Upper lobe of left lung (tissue), 6 donors: Measurements from ENCODE around the gene SLC25A6. TPM values are rescaled to one million over a fixed set of nuclear protein-coding genes. Genes with fewer than 3 reads are reported as not detected.

Source experiments
- ATAC-seq, 2 donors: fragments of 200-7000 bp; cut with Tn5 transposase; one replicate each; pipeline ENCODE4 v1.9.1; 2022; ENCODE audit warnings: mild to moderate bottlenecking in 2 of 2, moderate library complexity in 2 of 2; ENCODE audit not compliant: low FRiP score in 2 of 2
- DNase-seq, 2 donors: peaks; one replicate each; pipeline ENCODE4 v3.0.0-alpha.2; 2019 to 2020
- H3K27ac ChIP-seq, 4 donors: fragments of 200-600 bp; sonication (generic); one replicate each; pipeline ENCODE4 v1.5.1; 2016 to 2019
- H3K27me3 ChIP-seq, 4 donors: fragments of 200-600 bp; sonication (generic); one replicate each; pipeline ENCODE4 v1.5.1; 2017 to 2019
- H3K36me3 ChIP-seq, 4 donors: fragments of 200-600 bp; sonication (generic); one replicate each; pipeline ENCODE4 v1.5.1; 2016 to 2019
- H3K4me1 ChIP-seq, 4 donors: fragments of 200-600 bp; sonication (generic); one replicate each; pipeline ENCODE4 v1.5.1; 2018 to 2019
- H3K4me3 ChIP-seq, 4 donors: fragments of 200-600 bp; sonication (generic); one replicate each; pipeline ENCODE4 v1.5.1; 2017 to 2019; ENCODE audit warnings: mild to moderate bottlenecking in 2 of 4, moderate library complexity in 1 of 4
- H3K9me3 ChIP-seq, 4 donors: fragments of 200-600 bp; sonication (generic); one replicate each; pipeline ENCODE4 v1.5.1; 2018 to 2019
- EP300 ChIP-seq, 4 donors: sonication (generic); formaldehyde crosslinking; IDR thresholded peaks; one replicate each; pipeline ENCODE4 v1.5.1; 2017; ENCODE audit warnings: antibody characterized with exemption in 4 of 4, control low read depth in 2 of 4
- POLR2A ChIP-seq, 4 donors: fragments of 450-650 bp; IDR thresholded peaks; one replicate each; pipeline ENCODE4 v1.5.1; 2016 to 2017; ENCODE audit warnings: antibody characterized with exemption in 4 of 4, mild to moderate bottlenecking in 2 of 4
- POLR2AphosphoS5 ChIP-seq, 2 donors: sonication (generic); formaldehyde crosslinking; IDR thresholded peaks; one replicate each; pipeline ENCODE4 v1.5.1; 2017; ENCODE audit warnings: antibody characterized with exemption in 2 of 2
- WGBS, 2 donors: methylation state at CpG; one replicate each; pipeline ENCODE4 v1.1.5; 2017 to 2018; 5-methylcytosine and 5-hydroxymethylcytosine counted together
- total RNA-seq, 6 donors: library from RNA; depleted of rRNA in 4 of 6; stranded (reverse); fragments of >200 nt in 4 of 6; gene quantifications; one replicate each; pipeline versions ENCODE4 v1.1.0 to v1.2.1, GENCODE V29; 2016 to 2021
- TF ChIP-seq, protein P1 (sequence below), 6 experiments: fragments of 450-650 bp in 4 of 6; fragments of 200-600 bp in 2 of 6; sonication (generic) in 2 of 6; IDR thresholded peaks; one replicate each; pipeline ENCODE4 v1.5.1; 2016 to 2019; ENCODE audit warnings: antibody characterized with exemption in 6 of 6
- donor health status: DM: no; HTN: no; CAD: no; lungs with moderate emphysema.
- donor health status: DM: no; HTN: yes; CAD: no; lungs with severe emphysema.

Gene SLC25A6
- total RNA-seq, result 100 to 1,000 TPM; 158 to 460 (median 285) TPM

DNA sequence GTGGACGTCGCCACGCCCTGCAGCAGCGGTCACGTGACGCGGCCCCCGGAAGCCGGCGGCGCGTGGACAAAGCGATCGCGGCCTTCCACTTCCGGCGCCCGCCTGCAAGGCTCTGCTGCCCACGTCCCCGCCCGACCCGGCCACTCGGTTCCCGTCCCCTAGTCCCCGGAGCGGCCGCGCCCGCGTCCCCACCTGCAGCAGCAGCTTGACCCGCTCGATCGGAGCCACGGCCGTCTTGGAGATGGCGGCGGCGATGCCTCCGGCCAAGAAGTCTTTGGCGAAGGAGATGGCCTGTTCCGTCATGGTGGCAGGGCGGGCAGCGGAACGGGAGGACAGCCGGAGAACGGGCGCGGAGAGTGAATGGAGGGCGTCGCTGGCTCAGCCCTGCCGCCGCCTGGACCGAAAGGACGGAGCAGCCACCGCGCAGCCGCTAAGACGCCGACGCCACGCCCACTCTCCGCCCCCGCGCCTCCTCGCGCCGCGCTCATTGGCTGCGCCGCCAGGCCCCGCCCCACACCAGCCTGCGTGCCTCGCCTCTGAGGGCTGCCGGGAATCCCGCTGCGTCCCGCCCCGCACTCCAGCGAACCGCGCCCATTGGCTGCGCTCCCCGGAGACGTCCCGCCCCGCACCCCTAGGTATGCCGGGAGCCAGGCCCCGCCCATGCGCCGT lies at the start of gene SLC25A6:
Gene SLC25A6 (minus strand): TSS at position 407 of the 669 bp plus-strand sequence. CDS start 104 bp downstream, at position 303.
- H3K9me3 ChIP-seq, result no peaks in the 10 kb centered on the region
- peak within 1 kb of the TSS; percentile 91 to 100 (median 97) for H3K4me3 ChIP-seq
- ATAC-seq, result peak; percentile 96 to 99
- peak within 1 kb of the TSS; percentile 93 to 99 (median 98) for H3K27ac ChIP-seq
- TF ChIP-seq, protein P1, sequence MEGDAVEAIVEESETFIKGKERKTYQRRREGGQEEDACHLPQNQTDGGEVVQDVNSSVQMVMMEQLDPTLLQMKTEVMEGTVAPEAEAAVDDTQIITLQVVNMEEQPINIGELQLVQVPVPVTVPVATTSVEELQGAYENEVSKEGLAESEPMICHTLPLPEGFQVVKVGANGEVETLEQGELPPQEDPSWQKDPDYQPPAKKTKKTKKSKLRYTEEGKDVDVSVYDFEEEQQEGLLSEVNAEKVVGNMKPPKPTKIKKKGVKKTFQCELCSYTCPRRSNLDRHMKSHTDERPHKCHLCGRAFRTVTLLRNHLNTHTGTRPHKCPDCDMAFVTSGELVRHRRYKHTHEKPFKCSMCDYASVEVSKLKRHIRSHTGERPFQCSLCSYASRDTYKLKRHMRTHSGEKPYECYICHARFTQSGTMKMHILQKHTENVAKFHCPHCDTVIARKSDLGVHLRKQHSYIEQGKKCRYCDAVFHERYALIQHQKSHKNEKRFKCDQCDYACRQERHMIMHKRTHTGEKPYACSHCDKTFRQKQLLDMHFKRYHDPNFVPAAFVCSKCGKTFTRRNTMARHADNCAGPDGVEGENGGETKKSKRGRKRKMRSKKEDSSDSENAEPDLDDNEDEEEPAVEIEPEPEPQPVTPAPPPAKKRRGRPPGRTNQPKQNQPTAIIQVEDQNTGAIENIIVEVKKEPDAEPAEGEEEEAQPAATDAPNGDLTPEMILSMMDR (IDR thresholded peaks at IDR 0.05), result peak in 5 of 6 experiments; percentile 15 to 79 (median 57)
- TF ChIP-seq POLR2A (IDR thresholded peaks at IDR 0.05) (peak in 3 of 4 donors; percentile 67 to 97 (median 96)), POLR2AphosphoS5 (IDR thresholded peaks at IDR 0.05) (peak; percentile 71 to 91), EP300 (IDR thresholded peaks at IDR 0.05) (peak in 2 of 4 donors; percentile 33 to 63)
- no peaks in the 10 kb centered on the region for H3K27me3 ChIP-seq
- H3K4me1 ChIP-seq, result peaks cover 27 to 47% (median 35%) of the 10 kb centered on the region in 4 donors
- DNase-seq, result peak; percentile 98 to 100
- 0 to 1% methylated on average over 22 to 48 of the region's 90 CpGs for WGBS, 2 donors
- H3K36me3 ChIP-seq, result peaks cover 28 to 45% (median 41%) of the 10 kb centered on the region in 4 donors

DNA sequence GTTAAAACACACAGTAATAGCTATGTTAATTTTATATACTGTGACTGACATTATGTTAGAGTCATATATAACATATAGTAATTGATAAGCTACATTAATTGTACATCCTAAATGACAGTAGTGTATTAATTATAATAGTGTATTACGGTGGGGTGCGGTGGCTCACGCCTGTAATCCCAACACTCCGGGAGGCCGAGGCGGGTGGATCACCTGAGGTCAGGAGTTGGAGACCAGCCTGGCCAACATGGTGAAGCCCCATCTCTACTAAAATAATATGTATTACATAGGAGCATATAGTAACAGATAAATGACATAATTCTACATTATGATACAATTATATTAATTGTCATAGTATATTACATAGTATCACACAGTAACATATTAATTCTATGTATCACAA lies 48.6 kb upstream of the SLC25A6 start:
- H3K27ac ChIP-seq, result no peak overlapping the region
- H3K4me3 ChIP-seq, result no peak overlapping the region
- WGBS, 2 donors, result 96 to 98% methylated on average over 6 of the region's 6 CpGs
- H3K4me1 ChIP-seq, result no peaks in the 10 kb centered on the region
- H3K27me3 ChIP-seq, result no peaks in the 10 kb centered on the region
- DNase-seq, result peak in 1 of 2 donors; percentile 15
- peaks cover 0 to 57% (median 19%) of the 10 kb centered on the region in 4 donors for H3K36me3 ChIP-seq
- no peaks in the 10 kb centered on the region for H3K9me3 ChIP-seq
- no peak for ATAC-seq
- TF ChIP-seq EP300 (IDR thresholded peaks at IDR 0.05) (no peak), POLR2A (IDR thresholded peaks at IDR 0.05) (no peak), POLR2AphosphoS5 (IDR thresholded peaks at IDR 0.05) (no peak)
- TF ChIP-seq, protein P1 (IDR thresholded peaks at IDR 0.05), result no peak

- Histone ChIP-seq H3K36me3 (peaks cover 0 to 70% (median 35%) of the 10 kb centered on the region in 4 donors), H3K27ac (no peak overlapping the region), H3K9me3 (no peaks in the 10 kb centered on the region), H3K4me1 (no peaks in the 10 kb centered on the region), H3K4me3 (no peak overlapping the region), H3K27me3 (no peaks in the 10 kb centered on the region)
- TF ChIP-seq, protein P1 (IDR thresholded peaks at IDR 0.05), result no peak
- TF ChIP-seq POLR2A (IDR thresholded peaks at IDR 0.05) (no peak), EP300 (IDR thresholded peaks at IDR 0.05) (no peak), POLR2AphosphoS5 (IDR thresholded peaks at IDR 0.05) (no peak)
- WGBS, 2 donors, result 79 to 88% methylated on average over 3 to 16 of the region's 20 CpGs
- ATAC-seq (peak; percentile 10 to 26), DNase-seq (no peak)
Measured at GRCh38 chrX:1435241-1435895, 43.5 kb upstream of the SLC25A6 start.

DNA sequence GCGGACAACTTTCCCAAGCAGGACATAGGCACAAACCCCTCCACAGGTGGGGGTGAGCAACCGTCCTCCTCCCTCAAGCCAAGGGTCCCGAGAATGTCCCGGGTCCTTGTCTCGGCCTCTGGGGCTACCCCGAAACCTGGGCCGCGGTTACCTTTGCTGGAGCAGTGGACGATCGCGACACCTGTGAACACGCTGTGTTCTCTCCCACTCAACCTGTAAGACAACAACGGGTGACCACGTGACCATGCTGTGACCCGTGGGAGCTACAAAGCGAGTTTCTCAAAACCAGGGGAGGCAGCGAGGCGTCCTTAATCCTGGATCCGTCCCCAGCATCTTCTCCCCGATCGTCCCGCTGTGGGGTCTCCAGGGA lies 42.9 kb upstream of the SLC25A6 start:
- H3K27me3 ChIP-seq, result no peaks in the 10 kb centered on the region
- TF ChIP-seq, protein P1 (IDR thresholded peaks at IDR 0.05), result no peak
- TF ChIP-seq POLR2AphosphoS5 (IDR thresholded peaks at IDR 0.05) (no peak), EP300 (IDR thresholded peaks at IDR 0.05) (no peak), POLR2A (IDR thresholded peaks at IDR 0.05) (no peak)
- H3K36me3 ChIP-seq, result peaks cover 0 to 66% (median 35%) of the 10 kb centered on the region in 4 donors
- H3K9me3 ChIP-seq, result no peaks in the 10 kb centered on the region
- H3K27ac ChIP-seq, result no peak overlapping the region
- 94 to 98% methylated on average over 22 of the region's 22 CpGs for WGBS, 2 donors
- no peak overlapping the region for H3K4me3 ChIP-seq
- H3K4me1 ChIP-seq, result no peaks in the 10 kb centered on the region
- DNase-seq, result no peak
- ATAC-seq, result peak in 1 of 2 donors; percentile 27
